A549 treated with Hydrocortisone at 1 μM for 4 hours (cell line): Measurements from ENCODE around the gene C9orf43. TPM values are rescaled to one million over a fixed set of nuclear protein-coding genes. Genes with fewer than 3 reads are reported as not detected.

Source experiments
- total RNA-seq: library from RNA; stranded (reverse); fragments of 200-300 nt; extraction: Qiagen RNA extraction; gene quantifications from 5 replicates; pipeline ENCODE4 v1.2.3, GENCODE V29; 2022

The C9orf43 gene, protein sequence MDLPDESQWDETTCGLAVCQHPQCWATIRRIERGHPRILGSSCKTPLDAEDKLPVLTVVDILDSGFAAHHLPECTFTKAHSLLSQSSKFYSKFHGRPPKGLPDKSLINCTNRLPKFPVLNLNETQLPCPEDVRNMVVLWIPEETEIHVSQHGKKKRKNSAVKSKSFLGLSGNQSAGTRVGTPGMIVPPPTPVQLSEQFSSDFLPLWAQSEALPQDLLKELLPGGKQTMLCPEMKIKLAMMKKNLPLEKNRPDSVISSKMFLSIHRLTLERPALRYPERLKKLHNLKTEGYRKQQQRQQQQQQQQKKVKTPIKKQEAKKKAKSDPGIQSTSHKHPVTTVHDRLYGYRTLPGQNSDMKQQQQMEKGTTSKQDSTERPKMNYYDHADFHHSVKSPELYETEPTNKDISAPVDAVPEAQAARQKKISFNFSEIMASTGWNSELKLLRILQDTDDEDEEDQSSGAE
- 0.38 to 0.71 TPM (median 0.56 TPM) in 5 replicates for total RNA-seq

GRCh38 chr9:113410207-113410864, at the start of gene C9orf43, which contains the start of gene POLE3:
Gene C9orf43, plus strand, starts transcription at chr9:113410747. Its CDS starts 2,747 bp downstream, at chr9:113413494.
Gene POLE3, minus strand, starts transcription at chr9:113410675. Its CDS starts 382 bp downstream, at chr9:113410293.

DNA sequence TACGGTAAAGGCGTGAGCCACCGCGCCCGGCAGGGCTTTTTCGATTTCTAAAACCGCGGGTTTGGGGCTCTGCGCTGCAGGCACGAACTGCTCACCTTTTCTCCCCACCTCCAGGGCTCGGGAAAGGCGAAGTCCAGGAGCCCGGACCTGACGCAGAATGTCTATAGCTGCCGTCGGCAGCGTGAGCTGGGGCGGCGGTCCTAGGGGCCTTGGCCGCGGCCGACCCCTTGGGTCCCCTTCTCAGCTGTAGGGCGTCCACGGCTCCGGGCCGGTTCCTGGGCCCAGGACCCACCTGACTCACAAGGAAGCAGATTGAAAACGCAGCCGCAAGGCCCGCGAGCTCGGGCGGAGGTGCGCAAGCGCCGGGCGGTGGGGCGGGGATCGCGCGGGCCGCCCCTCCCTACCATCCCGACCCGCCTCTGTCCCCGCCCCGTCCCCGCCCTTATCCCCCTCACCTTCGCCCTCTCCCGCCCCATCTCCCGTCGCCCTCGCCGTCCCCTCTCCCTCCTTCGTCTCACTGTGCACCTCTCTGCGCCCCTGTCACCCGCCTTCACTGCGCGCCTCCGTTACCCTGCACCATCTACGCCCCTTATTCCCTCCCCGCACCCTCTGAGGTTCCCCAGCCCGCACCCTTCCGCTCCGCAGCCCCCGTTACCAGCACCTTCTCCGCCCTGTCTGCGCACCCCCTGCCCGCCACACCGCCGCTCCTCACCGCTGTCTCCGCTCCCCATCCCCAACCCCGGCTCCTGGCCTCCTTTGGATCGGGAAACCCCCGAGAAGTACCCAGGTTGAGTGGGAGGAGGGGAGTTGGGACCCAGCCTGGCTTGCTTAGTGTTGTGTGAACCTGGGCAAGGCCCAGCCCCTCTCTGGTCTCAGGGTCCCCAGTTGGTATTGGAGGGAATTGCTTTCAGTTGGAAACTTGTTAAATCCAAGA, 33.6 kb upstream of the C9orf43 start, which contains the start of gene HDHD3:
TSS of gene HDHD3 (minus strand) at position 353 of the 934 bp plus-strand sequence. CDS start 2,632 bp downstream, outside the sequence.

DNA sequence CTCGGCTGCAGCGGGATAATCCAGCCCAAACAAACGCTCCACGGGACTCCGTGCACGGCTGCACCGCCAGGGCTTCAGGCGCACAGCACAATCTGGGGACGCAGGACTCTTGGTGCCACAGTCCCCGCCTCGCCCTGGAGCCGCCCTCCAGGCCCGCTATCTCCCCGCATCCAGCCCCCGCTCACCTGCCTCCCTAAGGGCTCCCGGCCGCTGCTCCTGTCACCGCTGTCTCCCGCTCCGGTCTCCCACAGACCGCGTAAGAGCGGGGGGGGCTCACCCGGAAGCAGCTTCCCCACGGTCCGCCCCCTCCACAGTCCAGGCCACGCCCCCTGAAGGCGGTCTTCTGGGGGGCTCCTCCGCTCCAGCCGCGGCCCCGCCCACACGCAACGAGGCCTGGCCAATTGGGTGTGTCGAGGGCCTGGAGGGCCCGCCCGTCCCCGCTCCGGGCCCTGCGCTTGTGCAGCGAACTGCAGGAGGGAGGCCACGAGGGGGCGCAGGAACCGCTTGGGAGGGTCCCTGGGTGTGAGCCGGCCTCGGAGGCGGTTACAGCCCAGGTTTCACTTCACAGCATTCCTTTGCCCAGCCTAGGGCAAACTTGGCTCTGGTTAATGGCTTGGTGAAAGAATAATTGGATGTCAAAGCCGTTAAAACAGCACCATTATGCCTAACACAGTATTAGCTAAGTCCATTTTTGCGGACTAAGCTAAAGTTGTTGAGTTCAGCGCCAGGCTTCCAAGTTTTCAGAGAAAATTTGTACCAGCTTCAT, 9.3 kb upstream of the C9orf43 start, which contains the start of gene ALAD:
TSS of gene ALAD (minus strand) at position 258 of the 766 bp plus-strand sequence. CDS start 7,725 bp downstream, outside the sequence.

DNA sequence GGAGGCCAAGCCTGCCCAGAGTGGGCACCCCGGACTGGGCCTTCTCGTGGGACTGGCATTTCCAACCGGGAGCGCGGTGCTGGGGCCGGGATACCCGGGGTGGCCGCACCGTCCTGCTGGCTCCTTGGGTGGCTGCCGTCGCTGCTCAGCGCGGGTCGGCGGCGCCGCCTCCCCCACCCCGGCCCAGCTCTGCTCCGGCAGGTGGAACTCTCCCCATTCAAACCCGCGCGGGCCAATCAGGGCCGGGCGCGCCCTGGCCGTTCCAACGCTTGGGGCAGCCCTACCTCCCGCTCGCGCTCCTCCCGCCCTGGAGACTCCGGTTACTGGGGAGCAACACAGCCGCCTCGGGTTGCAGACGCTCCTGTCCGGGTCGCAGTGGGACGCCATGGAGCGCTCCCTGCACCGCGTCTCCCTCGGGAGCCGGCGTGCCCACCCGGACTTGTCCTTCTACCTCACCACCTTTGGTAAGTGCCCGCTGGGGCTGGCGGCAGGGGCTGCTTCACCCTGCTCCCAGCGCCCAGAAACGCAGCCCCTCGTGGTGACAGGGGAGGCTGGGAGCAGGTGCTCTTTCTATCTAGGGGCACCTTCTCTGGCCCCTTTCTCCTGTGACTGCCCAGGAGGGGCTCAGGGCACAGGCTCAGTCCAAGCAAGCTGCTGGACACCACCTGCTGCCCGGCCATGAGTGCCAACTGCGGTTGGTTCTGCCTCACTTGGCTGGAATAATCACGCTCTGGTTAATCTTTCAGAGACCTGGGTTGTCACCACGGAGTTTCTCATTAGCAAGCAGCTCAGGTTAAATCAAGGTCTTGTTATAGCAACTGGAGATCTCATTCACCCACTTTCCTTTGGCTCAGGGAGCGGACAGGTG, 53.1 kb downstream of the C9orf43 start, which contains the start of gene RGS3:
TSS of gene RGS3 (plus strand) at position 310 of the 868 bp plus-strand sequence. CDS start at position 386, 76 bp downstream.

Other genes with a start within 250 kb of the C9orf43 start
- gene FKBP15, start 189.5 kb upstream of the C9orf43 start, total RNA-seq, result 16.4 to 17.7 TPM (median 16.5 TPM) in 5 replicates
- 17.3 to 23.9 TPM (median 19.4 TPM) in 5 replicates for gene SLC31A1, start 189.2 kb upstream of the C9orf43 start, total RNA-seq
- 42.4 to 59.7 TPM (median 46.0 TPM) in 5 replicates for gene CDC26, start 135.2 kb upstream of the C9orf43 start, total RNA-seq
- 52.5 to 69.6 TPM (median 55.1 TPM) in 5 replicates for gene PRPF4, start 135.1 kb upstream of the C9orf43 start, total RNA-seq
- gene RNF183, start 107.4 kb upstream of the C9orf43 start, total RNA-seq, result not detected in 5 replicates
- 0.90 to 1.5 TPM (median 1.1 TPM) in 5 replicates for gene WDR31, start 70.5 kb upstream of the C9orf43 start, total RNA-seq
- 0.06 to 0.12 TPM in 2 of 5 replicates, not detected in the others for gene BSPRY, start 61.2 kb upstream of the C9orf43 start, total RNA-seq
- 17.7 to 25.5 TPM (median 23.0 TPM) in 5 replicates for gene HDHD3, start 33.8 kb upstream of the C9orf43 start, total RNA-seq
- gene ALAD, start 9.5 kb upstream of the C9orf43 start, total RNA-seq, result 12.8 to 17.9 TPM (median 14.5 TPM) in 5 replicates
- 103 to 118 TPM (median 110 TPM) in 5 replicates for gene POLE3, start 72 bp upstream of the C9orf43 start, total RNA-seq
- 16.4 to 19.5 TPM (median 17.1 TPM) in 5 replicates for gene RGS3, start 53.0 kb downstream of the C9orf43 start, total RNA-seq